ENCODE data around the gene RASA3. TPM values are rescaled to one million over a fixed set of nuclear protein-coding genes. Genes with fewer than 3 reads are reported as not detected.

The RASA3 gene
- polyA plus RNA-seq, 1 donor from 2014 or later = 8.5 TPM

- Histone ChIP-seq H3K79me2 (replicated peaks; ENCODE audit: insufficient read depth, low read length) (no peaks in the 10 kb centered on the region), H4K20me1 (ENCODE audit: insufficient read depth) (no peaks in the 10 kb centered on the region), H3K9me2 (ENCODE audit: insufficient read depth, low read length) (no peaks in the 10 kb centered on the region), H3K9ac (ENCODE audit: low read length) (no peak overlapping the region), H3K4me2 (ENCODE audit: low read length) (no peak overlapping the region), H2AFZ (ENCODE audit: low read depth, low read length) (no peak overlapping the region), H3K27ac (ENCODE audit: low read length) (no peak overlapping the region), H3K9me3 (ENCODE audit: low read length) (no peaks in the 10 kb centered on the region), H3K4me3 (ENCODE audit: low read length) (no peak overlapping the region), H3F3A (ENCODE audit: insufficient read depth, low read length, poor library complexity, severe bottlenecking) (no peaks in the 10 kb centered on the region), H3K36me3 (ENCODE audit: insufficient read depth, low read length) (no peaks in the 10 kb centered on the region), H3K27me3 (ENCODE audit: insufficient read depth, low read depth, low read length) (no peaks in the 10 kb centered on the region)
- no peak for TF ChIP-seq EZH2 (IDR thresholded peaks at IDR 0.05; ENCODE audit: borderline replicate concordance, insufficient read depth, low read length, poor library complexity, severe bottlenecking)
- TF ChIP-seq, protein P1, sequence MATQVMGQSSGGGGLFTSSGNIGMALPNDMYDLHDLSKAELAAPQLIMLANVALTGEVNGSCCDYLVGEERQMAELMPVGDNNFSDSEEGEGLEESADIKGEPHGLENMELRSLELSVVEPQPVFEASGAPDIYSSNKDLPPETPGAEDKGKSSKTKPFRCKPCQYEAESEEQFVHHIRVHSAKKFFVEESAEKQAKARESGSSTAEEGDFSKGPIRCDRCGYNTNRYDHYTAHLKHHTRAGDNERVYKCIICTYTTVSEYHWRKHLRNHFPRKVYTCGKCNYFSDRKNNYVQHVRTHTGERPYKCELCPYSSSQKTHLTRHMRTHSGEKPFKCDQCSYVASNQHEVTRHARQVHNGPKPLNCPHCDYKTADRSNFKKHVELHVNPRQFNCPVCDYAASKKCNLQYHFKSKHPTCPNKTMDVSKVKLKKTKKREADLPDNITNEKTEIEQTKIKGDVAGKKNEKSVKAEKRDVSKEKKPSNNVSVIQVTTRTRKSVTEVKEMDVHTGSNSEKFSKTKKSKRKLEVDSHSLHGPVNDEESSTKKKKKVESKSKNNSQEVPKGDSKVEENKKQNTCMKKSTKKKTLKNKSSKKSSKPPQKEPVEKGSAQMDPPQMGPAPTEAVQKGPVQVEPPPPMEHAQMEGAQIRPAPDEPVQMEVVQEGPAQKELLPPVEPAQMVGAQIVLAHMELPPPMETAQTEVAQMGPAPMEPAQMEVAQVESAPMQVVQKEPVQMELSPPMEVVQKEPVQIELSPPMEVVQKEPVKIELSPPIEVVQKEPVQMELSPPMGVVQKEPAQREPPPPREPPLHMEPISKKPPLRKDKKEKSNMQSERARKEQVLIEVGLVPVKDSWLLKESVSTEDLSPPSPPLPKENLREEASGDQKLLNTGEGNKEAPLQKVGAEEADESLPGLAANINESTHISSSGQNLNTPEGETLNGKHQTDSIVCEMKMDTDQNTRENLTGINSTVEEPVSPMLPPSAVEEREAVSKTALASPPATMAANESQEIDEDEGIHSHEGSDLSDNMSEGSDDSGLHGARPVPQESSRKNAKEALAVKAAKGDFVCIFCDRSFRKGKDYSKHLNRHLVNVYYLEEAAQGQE (IDR thresholded peaks at IDR 0.05; ENCODE audit: borderline replicate concordance) = no peak
- TF ChIP-seq SMC3 (conservative IDR thresholded peaks at IDR 0.05; ENCODE audit: poor library complexity) = no peak
- no peak for TF ChIP-seq POLR2AphosphoS5 (IDR thresholded peaks at IDR 0.05)
- TF ChIP-seq MXI1 (conservative IDR thresholded peaks at IDR 0.05; ENCODE audit: poor library complexity, severe bottlenecking) = no peak
- TF ChIP-seq EP300 (conservative IDR thresholded peaks at IDR 0.05; ENCODE audit: poor library complexity, severe bottlenecking) = no peak
- no peak for TF ChIP-seq RAD21 (conservative IDR thresholded peaks at IDR 0.05)
- TF ChIP-seq TAF1 (IDR thresholded peaks at IDR 0.05; ENCODE audit: low read depth) = no peak
- TF ChIP-seq, protein P2, sequence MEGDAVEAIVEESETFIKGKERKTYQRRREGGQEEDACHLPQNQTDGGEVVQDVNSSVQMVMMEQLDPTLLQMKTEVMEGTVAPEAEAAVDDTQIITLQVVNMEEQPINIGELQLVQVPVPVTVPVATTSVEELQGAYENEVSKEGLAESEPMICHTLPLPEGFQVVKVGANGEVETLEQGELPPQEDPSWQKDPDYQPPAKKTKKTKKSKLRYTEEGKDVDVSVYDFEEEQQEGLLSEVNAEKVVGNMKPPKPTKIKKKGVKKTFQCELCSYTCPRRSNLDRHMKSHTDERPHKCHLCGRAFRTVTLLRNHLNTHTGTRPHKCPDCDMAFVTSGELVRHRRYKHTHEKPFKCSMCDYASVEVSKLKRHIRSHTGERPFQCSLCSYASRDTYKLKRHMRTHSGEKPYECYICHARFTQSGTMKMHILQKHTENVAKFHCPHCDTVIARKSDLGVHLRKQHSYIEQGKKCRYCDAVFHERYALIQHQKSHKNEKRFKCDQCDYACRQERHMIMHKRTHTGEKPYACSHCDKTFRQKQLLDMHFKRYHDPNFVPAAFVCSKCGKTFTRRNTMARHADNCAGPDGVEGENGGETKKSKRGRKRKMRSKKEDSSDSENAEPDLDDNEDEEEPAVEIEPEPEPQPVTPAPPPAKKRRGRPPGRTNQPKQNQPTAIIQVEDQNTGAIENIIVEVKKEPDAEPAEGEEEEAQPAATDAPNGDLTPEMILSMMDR (IDR thresholded peaks at IDR 0.05; ENCODE audit: poor library complexity, severe bottlenecking) = no peak
Observed at GRCh38 chr13:113942591-113943103, 189.8 kb downstream of the RASA3 start.

GRCh38 chr13:113941571-113942191 is 190.7 kb downstream of the RASA3 start:
- TF ChIP-seq SMC3 (conservative IDR thresholded peaks at IDR 0.05; ENCODE audit: poor library complexity) (no peak), TAF1 (IDR thresholded peaks at IDR 0.05; ENCODE audit: low read depth) (no peak), MXI1 (conservative IDR thresholded peaks at IDR 0.05; ENCODE audit: poor library complexity, severe bottlenecking) (no peak), EP300 (conservative IDR thresholded peaks at IDR 0.05; ENCODE audit: poor library complexity, severe bottlenecking) (no peak), RAD21 (conservative IDR thresholded peaks at IDR 0.05) (no peak), POLR2AphosphoS5 (IDR thresholded peaks at IDR 0.05) (no peak), EZH2 (IDR thresholded peaks at IDR 0.05; ENCODE audit: borderline replicate concordance, insufficient read depth, low read length, poor library complexity, severe bottlenecking) (no peak)
- TF ChIP-seq, protein P1 (IDR thresholded peaks at IDR 0.05; ENCODE audit: borderline replicate concordance) = no peak
- TF ChIP-seq, protein P2 (IDR thresholded peaks at IDR 0.05; ENCODE audit: poor library complexity, severe bottlenecking) = no peak

More at GRCh38 chr13:113941571-113942191, 190.7 kb downstream of the RASA3 start:
- H3K36me3 ChIP-seq (ENCODE audit: insufficient read depth, low read length) = no peaks in the 10 kb centered on the region
- H3K27me3 ChIP-seq (ENCODE audit: insufficient read depth, low read depth, low read length) = no peaks in the 10 kb centered on the region
- no peak overlapping the region for H3K27ac ChIP-seq (ENCODE audit: low read length)
- no peak overlapping the region for H3K4me2 ChIP-seq (ENCODE audit: low read length)
- no peak overlapping the region for H2AFZ ChIP-seq (ENCODE audit: low read depth, low read length)
- no peaks in the 10 kb centered on the region for H4K20me1 ChIP-seq (ENCODE audit: insufficient read depth)
- no peak overlapping the region for H3K4me3 ChIP-seq (ENCODE audit: low read length)
- H3K9me2 ChIP-seq (ENCODE audit: insufficient read depth, low read length) = no peaks in the 10 kb centered on the region
- H3K9me3 ChIP-seq (ENCODE audit: low read length) = no peaks in the 10 kb centered on the region
- H3K9ac ChIP-seq (ENCODE audit: low read length) = no peak overlapping the region
- H3K79me2 ChIP-seq (replicated peaks; ENCODE audit: insufficient read depth, low read length) = no peaks in the 10 kb centered on the region
- H3F3A ChIP-seq (ENCODE audit: insufficient read depth, low read length, poor library complexity, severe bottlenecking) = no peaks in the 10 kb centered on the region
